HG03469 (cell line): ENCODE data around the gene NUMA1.

ENCODE experiments used
- ATAC-seq: cut with Tn5 transposase; IDR thresholded peaks from one replicate; pipeline ENCODE4 v1.9.1; 2021; ENCODE audit warnings: mild to moderate bottlenecking, moderate library complexity, moderate number of reproducible peaks; ENCODE audit not compliant: unreplicated experiment

Gene NUMA1

DNA sequence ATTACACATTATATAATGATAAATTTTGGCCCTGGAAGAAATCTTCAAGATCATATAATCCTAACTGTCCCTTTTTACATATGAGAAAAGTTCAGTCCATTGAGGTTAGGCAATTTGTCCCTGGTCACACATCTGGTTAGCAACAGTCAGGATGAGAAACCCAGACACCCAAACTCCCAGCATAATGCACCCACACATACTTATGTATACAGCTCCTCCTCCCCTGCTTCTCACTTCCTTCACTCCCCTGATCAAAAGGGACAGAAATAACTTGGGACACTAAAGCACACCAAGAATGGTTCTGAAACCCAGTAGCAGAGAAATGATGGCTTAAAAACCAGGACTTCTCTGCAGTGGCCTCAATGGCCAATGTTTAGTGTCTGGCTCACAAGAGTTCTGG is 11.1 kb downstream of the NUMA1 start:
- ATAC-seq: no peak

DNA sequence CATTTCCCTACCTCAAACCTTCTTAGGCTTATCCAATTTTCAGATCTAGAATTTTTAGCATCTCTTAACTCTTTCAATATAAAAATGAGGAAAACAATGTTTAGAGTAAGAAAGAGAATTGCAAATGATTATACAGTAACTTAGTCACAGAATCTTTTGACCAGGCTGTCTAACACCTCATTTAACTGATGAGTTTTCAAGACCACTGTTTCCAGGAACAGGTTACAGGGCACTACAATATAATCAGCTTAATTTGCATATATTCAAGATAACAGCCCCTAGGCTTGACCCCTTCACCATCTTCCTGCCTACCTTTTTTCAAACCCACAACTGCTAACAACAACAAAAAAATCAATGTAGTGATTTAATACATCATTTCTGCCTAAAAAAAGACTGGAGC is 12.7 kb downstream of the NUMA1 start:
- no peak for ATAC-seq

DNA sequence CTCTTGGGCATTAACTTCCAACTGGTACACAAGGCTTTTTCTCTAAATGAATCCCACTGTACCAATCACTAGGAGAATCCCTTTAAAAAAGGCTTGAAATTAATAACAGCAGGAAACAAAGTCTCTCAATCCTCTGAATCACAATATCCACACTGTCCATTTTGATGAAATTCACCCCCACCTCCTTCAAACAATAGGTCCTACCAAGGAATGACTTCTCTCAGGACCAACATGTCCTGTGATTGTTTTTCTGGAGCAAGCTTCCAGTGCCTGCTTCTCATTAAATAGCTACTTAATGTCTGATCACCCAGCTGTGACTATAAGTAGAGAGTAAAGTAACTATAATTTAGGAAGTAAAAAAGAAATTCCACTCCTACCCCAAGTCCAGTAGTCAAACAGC is 13.1 kb downstream of the NUMA1 start:
- no peak for ATAC-seq

- ATAC-seq: no peak
Observed at GRCh38 chr11:72066855-72067254, 13.5 kb downstream of the NUMA1 start.

DNA sequence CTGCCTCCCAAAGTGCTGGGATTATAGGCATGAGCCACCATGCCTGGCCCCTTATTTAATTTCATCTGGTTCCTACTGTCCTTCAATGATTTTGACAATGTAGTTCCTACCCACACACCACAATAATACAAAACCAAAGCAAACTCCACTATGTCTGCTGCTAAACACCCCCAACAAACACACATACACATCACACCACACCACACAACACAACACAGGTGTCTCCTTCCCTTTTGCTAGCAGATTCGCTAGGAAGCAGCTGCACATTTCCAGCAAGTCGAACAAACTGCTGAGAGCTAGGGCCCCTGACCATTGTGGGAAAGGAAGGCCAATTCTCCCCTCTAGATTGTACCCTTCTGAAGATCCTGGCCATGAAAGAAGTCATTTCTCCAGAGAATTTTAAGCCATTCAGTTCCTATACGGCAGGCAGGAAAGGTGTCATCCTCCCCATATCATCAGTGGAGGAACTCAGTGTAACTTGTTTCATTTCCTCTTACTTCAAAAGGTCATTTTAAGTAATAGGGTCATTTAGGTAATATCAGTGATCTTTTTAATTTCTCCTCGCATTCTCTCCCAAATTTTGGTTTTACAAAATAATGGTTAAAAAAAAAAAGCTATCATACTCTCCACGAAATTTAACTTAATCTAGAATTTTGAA is 18.5 kb downstream of the NUMA1 start:
- no peak for ATAC-seq

DNA sequence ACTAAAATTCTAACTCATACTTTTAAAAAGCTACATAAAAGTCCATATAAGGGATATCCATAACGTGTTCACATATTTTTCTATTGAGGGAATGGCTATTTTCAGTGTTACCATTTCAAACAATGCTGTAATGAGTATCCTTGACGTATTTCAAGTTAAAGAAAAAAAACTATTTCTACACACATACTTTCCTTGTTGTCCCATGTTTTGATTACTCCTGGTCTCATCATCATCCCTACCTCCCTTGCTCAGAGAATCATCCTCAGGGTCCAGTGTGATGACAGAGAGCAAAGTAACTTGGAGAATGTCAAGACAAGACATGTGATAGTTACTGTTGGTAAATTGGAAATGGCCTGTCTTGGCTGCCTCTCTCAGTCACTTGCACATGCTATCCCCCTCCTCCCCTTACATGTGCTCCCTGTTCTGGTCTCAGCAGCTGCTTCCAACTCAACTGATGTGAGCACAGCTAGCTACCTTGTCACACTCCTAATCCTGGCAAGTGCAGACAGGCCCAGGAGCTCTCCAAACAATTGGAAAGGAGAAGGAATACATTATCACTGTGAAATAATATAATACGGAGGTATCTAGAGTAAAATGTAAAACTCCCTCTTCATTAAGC is 21.8 kb downstream of the NUMA1 start:
- no peak for ATAC-seq

GRCh38 chr11:72048766-72049460 is 31.4 kb downstream of the NUMA1 start:
- no peak for ATAC-seq

GRCh38 chr11:72045849-72046248 is 34.5 kb downstream of the NUMA1 start:
- no peak for ATAC-seq

DNA sequence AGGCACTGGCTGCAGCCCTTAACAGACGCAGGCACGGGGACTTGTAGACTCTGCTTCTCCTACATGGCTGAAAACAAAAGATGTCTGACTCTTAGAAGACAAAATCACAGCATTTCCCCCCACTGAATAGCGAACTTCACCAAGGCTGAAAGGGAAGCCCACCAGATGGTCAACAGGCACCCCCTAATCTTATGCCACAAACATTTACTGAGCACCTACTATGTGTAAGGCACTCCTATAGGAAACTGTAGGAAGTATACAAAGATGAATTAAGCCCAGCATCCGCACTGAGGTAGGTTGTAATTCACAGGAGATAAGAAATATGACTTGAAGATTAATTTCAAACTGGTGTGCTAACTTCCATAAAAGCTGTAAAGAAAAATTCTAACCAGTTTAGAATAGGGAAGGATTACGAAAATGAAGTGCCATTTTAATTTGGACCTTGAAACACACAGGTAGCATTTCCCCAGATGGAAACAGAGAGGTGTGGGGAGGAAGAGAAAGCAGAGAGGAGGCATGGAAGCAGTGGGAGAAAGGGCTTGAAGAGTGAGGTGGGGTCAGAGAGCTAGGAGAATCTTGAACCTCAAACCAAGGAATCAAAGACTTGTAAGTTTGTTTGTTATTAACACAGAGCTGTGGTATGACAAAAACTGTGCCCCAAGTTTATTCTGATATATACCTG is 38.1 kb downstream of the NUMA1 start:
- ATAC-seq: no peak

DNA sequence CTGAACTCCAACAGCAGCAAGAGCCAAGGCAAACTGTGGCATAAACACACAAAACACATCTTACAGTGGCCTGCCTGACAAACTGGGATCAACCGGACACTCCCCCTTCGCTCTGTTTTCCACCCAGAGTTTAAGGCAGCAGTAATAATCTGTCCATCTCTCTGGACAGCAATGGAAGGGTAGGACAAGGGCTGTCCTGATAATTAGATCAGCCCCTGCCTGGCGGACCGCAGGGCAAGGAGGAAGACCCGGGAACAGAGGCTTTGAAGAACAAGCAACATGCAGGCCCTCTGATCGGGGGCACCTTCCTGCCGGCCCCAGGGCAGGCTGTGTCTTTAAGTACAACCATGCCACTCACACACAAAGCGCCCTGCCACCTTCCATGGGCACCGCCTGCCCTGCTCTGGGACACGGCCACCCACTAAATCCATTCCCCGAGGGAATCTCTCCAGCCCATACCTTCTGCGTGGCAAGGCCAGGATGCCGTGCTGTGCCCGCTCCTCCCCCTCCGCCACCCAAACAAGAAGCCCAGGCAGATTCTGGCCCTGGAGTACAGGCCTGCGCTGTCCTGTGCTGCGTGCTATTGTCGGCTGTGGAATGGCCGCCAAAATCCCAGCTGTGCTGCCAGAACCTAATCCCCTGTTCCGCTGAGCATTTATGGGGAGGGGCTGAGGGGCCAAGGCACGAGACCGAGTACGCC is 38.8 kb downstream of the NUMA1 start:
- no peak for ATAC-seq

GRCh38 chr11:72040491-72041363 is 39.6 kb downstream of the NUMA1 start:
- no peak for ATAC-seq

GRCh38 chr11:72039856-72040401 is 40.4 kb downstream of the NUMA1 start:
- ATAC-seq: no peak

GRCh38 chr11:72039031-72039855 is 41.1 kb downstream of the NUMA1 start:
- no peak for ATAC-seq

- ATAC-seq: no peak
Observed at GRCh38 chr11:72038491-72038890, 41.9 kb downstream of the NUMA1 start.

- ATAC-seq: no peak
Observed at GRCh38 chr11:72037554-72038311, 42.6 kb downstream of the NUMA1 start.

DNA sequence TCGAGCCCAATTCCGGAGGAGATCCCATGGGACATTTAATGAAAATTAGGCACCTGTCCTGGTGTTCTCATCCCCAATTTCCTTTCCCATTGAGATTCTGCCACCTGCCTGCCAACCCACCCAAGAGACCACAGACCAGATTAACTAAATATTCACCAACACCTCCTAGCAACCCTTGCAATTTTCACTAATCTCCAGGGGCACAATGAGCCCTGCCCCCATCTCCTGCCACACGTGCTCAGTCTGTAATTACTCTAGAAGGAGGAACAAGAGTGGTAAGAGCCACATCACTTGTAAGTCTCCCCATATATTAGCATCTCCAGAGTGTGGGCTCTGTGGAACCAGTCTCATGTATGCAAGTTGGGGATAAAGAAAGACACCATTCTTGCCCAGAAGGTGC is 43.7 kb downstream of the NUMA1 start:
- ATAC-seq: no peak

GRCh38 chr11:72030472-72031045 is 49.8 kb downstream of the NUMA1 start:
- no peak for ATAC-seq

- no peak for ATAC-seq
Observed at GRCh38 chr11:72026090-72026489, 54.3 kb downstream of the NUMA1 start.
